Activated T-cell treated with anti-CD3 and anti-CD28 coated beads, Interleukin-2, amount 50 U/mL, for 72 hours (primary cell): Measurements from ENCODE around the gene URB2. TPM values are rescaled to one million over a fixed set of nuclear protein-coding genes. Genes with fewer than 3 reads are reported as not detected.

Source experiments
- ATAC-seq, 2 donors: fragments of 150-1000 bp; cut with Tn5 transposase; replicated peaks in 1 of 2; 2 replicates each; pipeline ENCODE4 v1.10.0; 2021; ENCODE audit warnings: moderate library complexity in 2 of 2, mild to moderate bottlenecking in 1 of 2
- DNase-seq, 2 donors: peaks; one replicate each; pipeline ENCODE4 v3.0.0; 2021 to 2022; ENCODE audit warnings: mixed read lengths in 1 of 2
- H3K27ac Mint-ChIP-seq: one replicate; pipeline ENCODE4 v1.8.0; 2022; ENCODE audit warnings: mild to moderate bottlenecking, moderate library complexity, mixed read lengths
- H3K27me3 Mint-ChIP-seq: one replicate; pipeline ENCODE4 v1.8.0; 2022; ENCODE audit warnings: low read depth, mixed read lengths
- H3K36me3 Mint-ChIP-seq, 2 donors: one replicate each; pipeline ENCODE4 v1.8.0; 2022; ENCODE audit warnings: mixed read lengths in 2 of 2, mild to moderate bottlenecking in 1 of 2; ENCODE audit not compliant: insufficient read depth in 2 of 2
- H3K4me1 Mint-ChIP-seq: one replicate; pipeline ENCODE4 v1.8.0; 2022; ENCODE audit warnings: low read depth, mixed read lengths
- H3K4me3 Mint-ChIP-seq, 2 donors: one replicate each; pipeline ENCODE4 v1.8.0; 2022; ENCODE audit warnings: mild to moderate bottlenecking in 2 of 2, mixed read lengths in 2 of 2, moderate library complexity in 2 of 2
- H3K9me3 Mint-ChIP-seq, 2 donors: one replicate each; pipeline ENCODE4 v1.8.0; 2022; ENCODE audit warnings: mixed read lengths in 2 of 2
- total RNA-seq, 2 donors: library from RNA; stranded (reverse); gene quantifications; one replicate each; pipeline ENCODE4 v1.2.3, GENCODE V29; 2022

URB2 gene
- total RNA-seq, 2 donors from 2014 or later, result 11.6 to 12.3 TPM

- Mint-ChIP-seq H3K27me3 (no peaks in the 10 kb centered on the region), H3K36me3 (peaks cover 4 to 22% of the 10 kb centered on the region in 2 donors), H3K27ac (peak overlapping the region; percentile 59), H3K4me3 (no peak overlapping the region), H3K9me3 (no peaks in the 10 kb centered on the region), H3K4me1 (no peaks in the 10 kb centered on the region)
- ATAC-seq (no peak), DNase-seq (no peak)
These were observed 15.3 kb downstream of the URB2 start for GRCh38 chr1:229641306-229641705.

- Mint-ChIP-seq H3K9me3 (no peaks in the 10 kb centered on the region), H3K36me3 (peaks cover 4 to 20% of the 10 kb centered on the region in 2 donors), H3K4me3 (no peak overlapping the region), H3K27me3 (no peaks in the 10 kb centered on the region), H3K4me1 (no peaks in the 10 kb centered on the region), H3K27ac (peak overlapping the region; percentile 81)
- DNase-seq (no peak), ATAC-seq (no peak)
These were observed 16.3 kb downstream of the URB2 start for GRCh38 chr1:229642376-229642775.

GRCh38 chr1:229642970-229643369 lies 16.9 kb downstream of the URB2 start:
- no peaks in the 10 kb centered on the region for H3K27me3 Mint-ChIP-seq
- no peak for DNase-seq
- no peak overlapping the region for H3K4me3 Mint-ChIP-seq
- no peak overlapping the region for H3K27ac Mint-ChIP-seq
- H3K4me1 Mint-ChIP-seq, result no peaks in the 10 kb centered on the region
- peaks cover 4 to 23% of the 10 kb centered on the region in 2 donors for H3K36me3 Mint-ChIP-seq
- ATAC-seq, result no peak
- H3K9me3 Mint-ChIP-seq, result no peaks in the 10 kb centered on the region

- no peak overlapping the region for H3K4me3 Mint-ChIP-seq
- DNase-seq (no peak), ATAC-seq (no peak)
- H3K27ac Mint-ChIP-seq, result no peak overlapping the region
- no peaks in the 10 kb centered on the region for H3K27me3 Mint-ChIP-seq
- H3K36me3 Mint-ChIP-seq, result peaks cover 4 to 20% of the 10 kb centered on the region in 2 donors
- H3K9me3 Mint-ChIP-seq, result no peaks in the 10 kb centered on the region
- no peaks in the 10 kb centered on the region for H3K4me1 Mint-ChIP-seq
These were observed 18.1 kb downstream of the URB2 start for GRCh38 chr1:229643996-229644745.

GRCh38 chr1:229645324-229645993 lies 19.4 kb downstream of the URB2 start:
- peaks cover 4 to 18% of the 10 kb centered on the region in 2 donors for H3K36me3 Mint-ChIP-seq

GRCh38 chr1:229648406-229648805 lies 22.4 kb downstream of the URB2 start:
- Mint-ChIP-seq H3K27ac (no peak overlapping the region), H3K4me3 (no peak overlapping the region), H3K9me3 (no peaks in the 10 kb centered on the region), H3K36me3 (peaks cover 4 to 15% of the 10 kb centered on the region in 2 donors), H3K27me3 (no peaks in the 10 kb centered on the region), H3K4me1 (no peaks in the 10 kb centered on the region)
- DNase-seq (no peak), ATAC-seq (no peak)

More at GRCh38 chr1:229645324-229645993, 19.4 kb downstream of the URB2 start:
- H3K27me3 Mint-ChIP-seq, result no peaks in the 10 kb centered on the region
- DNase-seq (no peak), ATAC-seq (no peak)
- H3K4me1 Mint-ChIP-seq, result no peaks in the 10 kb centered on the region
- no peaks in the 10 kb centered on the region for H3K9me3 Mint-ChIP-seq
- no peak overlapping the region for H3K4me3 Mint-ChIP-seq
- H3K27ac Mint-ChIP-seq, result no peak overlapping the region

- H3K27me3 Mint-ChIP-seq, result no peaks in the 10 kb centered on the region
- H3K9me3 Mint-ChIP-seq, result no peaks in the 10 kb centered on the region
- no peaks in the 10 kb centered on the region for H3K4me1 Mint-ChIP-seq
- H3K4me3 Mint-ChIP-seq, result no peak overlapping the region
- DNase-seq (no peak), ATAC-seq (no peak)
- H3K36me3 Mint-ChIP-seq, result peaks cover 7 to 15% of the 10 kb centered on the region in 2 donors
- H3K27ac Mint-ChIP-seq, result no peak overlapping the region
These were observed 24.0 kb downstream of the URB2 start for GRCh38 chr1:229650045-229650444.

- no peak for ATAC-seq
- H3K27ac Mint-ChIP-seq, result no peak overlapping the region
- no peak overlapping the region for H3K4me3 Mint-ChIP-seq
- no peaks in the 10 kb centered on the region for H3K9me3 Mint-ChIP-seq
- no peaks in the 10 kb centered on the region for H3K4me1 Mint-ChIP-seq
- DNase-seq, result no peak
- H3K36me3 Mint-ChIP-seq, result peaks cover 5 to 10% of the 10 kb centered on the region in 2 donors
- H3K27me3 Mint-ChIP-seq, result no peaks in the 10 kb centered on the region
These were observed 25.5 kb downstream of the URB2 start for GRCh38 chr1:229651546-229651945.

- no peak for DNase-seq
- H3K36me3 Mint-ChIP-seq, result peaks cover 5% of the 10 kb centered on the region in 2 donors
- ATAC-seq, result no peak
- no peak overlapping the region for H3K4me3 Mint-ChIP-seq
- H3K27me3 Mint-ChIP-seq, result no peaks in the 10 kb centered on the region
- peaks cover 18% of the 10 kb centered on the region for H3K4me1 Mint-ChIP-seq
- no peaks in the 10 kb centered on the region for H3K9me3 Mint-ChIP-seq
- H3K27ac Mint-ChIP-seq, result no peak overlapping the region
These were observed 27.4 kb downstream of the URB2 start for GRCh38 chr1:229653420-229653819.

GRCh38 chr1:229655781-229656180 lies 29.7 kb downstream of the URB2 start:
- Mint-ChIP-seq H3K4me1 (peaks cover 21% of the 10 kb centered on the region), H3K9me3 (no peaks in the 10 kb centered on the region), H3K36me3 (peaks cover 5 to 8% of the 10 kb centered on the region in 2 donors), H3K27ac (no peak overlapping the region), H3K4me3 (no peak overlapping the region), H3K27me3 (no peaks in the 10 kb centered on the region)
- DNase-seq (no peak), ATAC-seq (no peak)

GRCh38 chr1:229657993-229658755 lies 32.1 kb downstream of the URB2 start:
- Mint-ChIP-seq H3K4me1 (peaks cover 32% of the 10 kb centered on the region), H3K36me3 (peaks cover 7 to 12% of the 10 kb centered on the region in 2 donors), H3K9me3 (no peaks in the 10 kb centered on the region), H3K27me3 (no peaks in the 10 kb centered on the region), H3K4me3 (peak overlapping the region in 1 of 2 donors; percentile 63), H3K27ac (peak overlapping the region; percentile 91)
- ATAC-seq, result peak; percentile 72 to 73
- no peak for DNase-seq

GRCh38 chr1:229661022-229661877 lies 35.2 kb downstream of the URB2 start:
- Mint-ChIP-seq H3K4me1 (peaks cover 32% of the 10 kb centered on the region), H3K27ac (no peak overlapping the region), H3K27me3 (no peaks in the 10 kb centered on the region), H3K9me3 (no peaks in the 10 kb centered on the region), H3K4me3 (no peak overlapping the region), H3K36me3 (peaks cover 2 to 7% of the 10 kb centered on the region in 2 donors)
- ATAC-seq (peak; percentile 35 to 46), DNase-seq (peak; percentile 72 to 78)
